HK-2 (cell line): ENCODE results near the gene NR1I2.

ENCODE experiments used
- DNase-seq: peaks from one replicate; pipeline ENCODE4 v3.0.0-alpha.2; 2018; ENCODE audit not compliant: unreplicated experiment

The NR1I2 gene

DNA sequence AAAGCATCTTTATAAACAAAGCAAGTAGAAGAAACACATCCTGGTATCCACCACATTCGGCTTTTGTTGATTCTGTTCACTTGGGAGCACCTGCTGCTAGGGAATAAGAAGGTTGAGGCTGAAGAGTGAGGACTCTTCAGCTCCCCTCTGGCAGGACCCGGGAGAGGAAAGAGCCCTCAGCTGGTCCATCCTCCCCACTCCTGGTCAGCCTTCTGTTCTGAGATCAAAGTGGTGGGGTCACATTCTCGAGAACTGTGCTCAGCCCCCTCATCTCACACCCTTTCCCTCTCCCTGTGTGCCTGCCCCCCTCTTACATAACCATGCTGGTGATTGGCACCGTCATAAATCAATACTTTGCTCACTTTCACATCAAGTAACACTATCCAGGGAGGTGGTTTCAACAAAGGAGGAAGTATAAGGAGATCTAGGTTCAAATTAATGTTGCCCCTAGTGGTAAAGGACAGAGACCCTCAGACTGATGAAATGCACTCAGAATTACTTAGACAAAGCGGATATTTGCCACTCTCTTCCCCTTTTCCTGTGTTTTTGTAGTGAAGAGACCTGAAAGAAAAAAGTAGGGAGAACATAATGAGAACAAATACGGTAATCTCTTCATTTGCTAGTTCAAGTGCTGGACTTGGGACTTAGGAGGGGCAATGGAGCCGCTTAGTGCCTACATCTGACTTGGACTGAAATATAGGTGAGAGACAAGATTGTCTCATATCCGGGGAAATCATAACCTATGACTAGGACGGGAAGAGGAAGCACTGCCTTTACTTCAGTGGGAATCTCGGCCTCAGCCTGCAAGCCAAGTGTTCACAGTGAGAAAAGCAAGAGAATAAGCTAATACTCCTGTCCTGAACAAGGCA, at the start of gene NR1I2:
Gene NR1I2 (plus strand): TSS at position 772 of the 869 bp plus-strand sequence.
- no peak for DNase-seq

DNA sequence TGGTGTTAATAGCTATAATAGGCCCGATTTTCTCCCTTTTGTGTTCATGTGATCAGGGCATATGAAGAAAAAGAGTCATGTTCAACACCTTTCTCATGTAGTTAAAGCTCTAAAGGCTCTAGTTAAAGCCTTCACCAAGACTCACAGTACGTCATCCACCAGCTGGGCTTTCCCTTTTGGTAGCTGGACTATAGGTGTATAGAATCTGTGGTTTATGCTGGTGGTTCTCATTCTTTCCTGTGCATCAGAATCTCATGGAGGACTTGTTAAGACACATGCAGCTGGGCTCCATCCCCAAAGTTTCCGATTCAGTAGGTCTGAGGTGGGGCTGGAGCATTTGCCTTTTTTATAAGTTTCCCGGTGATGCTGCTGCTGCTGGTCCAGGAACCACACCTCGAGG, 48.1 kb upstream of the NR1I2 start:
- DNase-seq = no peak

DNA sequence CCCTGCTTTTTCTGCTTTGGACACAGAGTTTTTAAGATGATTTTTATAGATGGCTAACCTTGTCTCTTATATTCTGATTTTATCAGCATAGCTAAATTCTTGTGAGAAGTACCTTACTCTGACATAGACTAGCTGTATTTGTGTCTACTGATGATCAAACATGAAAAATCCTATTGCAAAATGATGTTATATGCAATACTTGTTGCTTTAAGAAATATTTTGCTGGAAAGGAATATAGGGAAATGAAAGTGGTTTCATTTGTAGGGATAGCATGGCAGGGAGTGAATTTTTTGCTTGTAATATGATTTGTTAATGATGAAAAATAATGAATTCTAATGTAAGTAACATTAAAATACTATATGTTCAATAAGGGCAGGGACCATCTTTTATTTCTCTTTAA, 43.2 kb upstream of the NR1I2 start:
- DNase-seq = no peak

DNA sequence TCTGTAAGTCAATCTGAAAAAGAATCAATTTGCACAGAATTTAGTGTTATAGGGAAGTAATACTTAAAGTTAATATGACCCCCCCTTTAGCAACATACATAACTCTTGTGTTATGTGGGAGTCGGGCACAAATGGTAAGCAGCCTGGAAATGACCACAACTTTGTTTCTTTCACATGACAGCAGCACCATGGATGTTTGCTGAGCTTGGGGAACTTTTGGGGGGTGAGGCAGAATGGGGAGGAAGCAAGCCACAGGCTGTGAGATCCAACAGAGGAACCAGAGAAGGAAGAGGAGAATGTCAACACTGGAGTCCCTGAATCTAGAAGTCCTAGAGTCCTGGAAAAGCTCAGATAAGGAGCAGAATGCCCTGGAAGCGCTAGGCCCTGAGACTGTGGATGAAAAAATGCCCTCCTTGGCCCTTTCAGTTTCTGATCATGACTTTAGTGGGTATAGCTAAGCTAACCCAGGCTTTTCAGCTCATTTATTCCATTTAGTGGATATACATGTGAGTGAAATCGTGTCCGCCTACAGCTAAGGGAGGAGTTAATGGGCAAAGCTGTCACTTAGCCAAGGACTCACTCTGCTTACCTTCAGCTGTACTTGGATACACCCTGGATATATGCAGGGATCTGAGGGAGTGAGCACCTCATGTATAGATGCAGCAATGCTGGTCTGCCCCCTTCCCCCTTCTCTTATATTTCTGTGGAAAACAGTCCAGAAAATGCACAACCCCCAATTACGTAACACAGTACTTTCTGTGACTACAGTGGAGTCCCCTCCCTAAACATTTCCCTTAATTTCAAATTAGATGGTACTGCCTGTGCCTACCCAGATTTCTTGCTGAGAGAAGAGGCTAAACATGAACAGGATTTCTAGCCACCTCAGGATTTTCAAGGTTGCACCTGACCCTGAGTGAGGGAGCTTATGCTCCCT, 40.0 kb upstream of the NR1I2 start:
- DNase-seq = no peak

DNA sequence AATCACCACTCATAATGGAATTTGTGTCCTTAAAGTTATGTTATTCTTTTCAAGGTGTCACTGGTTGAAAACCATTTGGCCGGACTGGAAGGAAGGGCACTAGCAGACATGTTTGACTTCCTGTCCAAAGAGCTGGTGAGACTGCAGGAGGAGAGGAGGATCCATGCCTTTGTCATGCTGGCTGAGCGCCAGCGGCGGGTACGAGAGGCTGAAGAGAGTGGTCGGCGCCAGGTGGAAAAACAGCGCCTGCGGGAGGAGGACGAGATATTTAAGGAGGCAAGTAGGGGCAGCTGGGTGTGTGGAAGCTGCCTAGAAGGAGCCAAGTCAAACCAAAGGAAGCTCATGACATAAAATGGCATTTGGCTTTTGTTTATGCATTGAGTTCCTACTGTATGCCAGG, 38.0 kb upstream of the NR1I2 start:
- no peak for DNase-seq

DNA sequence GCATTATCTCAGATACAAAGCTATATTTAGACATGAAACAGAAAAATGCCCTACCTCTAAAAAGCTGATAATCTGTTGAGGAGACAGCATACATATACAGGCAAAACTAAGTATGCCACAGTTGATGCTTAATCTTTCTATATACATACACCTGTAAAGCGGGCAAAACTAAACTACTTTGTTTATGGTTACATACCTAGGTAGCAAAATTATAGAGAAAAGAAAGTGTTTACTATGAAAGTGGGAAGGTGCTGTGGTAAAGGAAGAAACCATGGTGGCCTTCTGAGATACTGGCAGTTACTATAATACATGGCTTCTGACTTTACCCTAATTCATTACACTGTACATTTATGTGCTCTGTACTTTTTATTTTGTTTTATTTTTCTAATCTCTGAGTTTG, 36.0 kb upstream of the NR1I2 start:
- no peak for DNase-seq

DNA sequence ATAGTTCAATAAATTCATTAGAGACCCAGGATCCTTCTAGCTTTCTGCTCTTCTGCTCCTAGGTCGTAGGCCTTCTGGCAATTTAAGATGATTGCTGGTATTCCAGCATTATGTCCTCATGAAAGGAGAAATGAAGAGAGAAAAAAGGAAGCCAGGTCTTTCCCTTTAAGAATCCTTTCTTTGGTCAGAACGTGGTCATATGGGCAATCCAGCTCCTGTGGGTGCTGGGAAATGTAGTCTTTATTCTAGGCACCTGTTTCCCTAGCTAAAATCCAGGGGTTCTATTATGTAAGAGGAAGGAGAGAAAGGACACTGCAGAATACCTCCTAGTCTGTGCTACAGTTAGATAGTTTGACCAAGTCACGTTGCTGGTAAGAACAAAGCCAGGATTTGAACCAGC, 35.5 kb upstream of the NR1I2 start:
- no peak for DNase-seq

DNA sequence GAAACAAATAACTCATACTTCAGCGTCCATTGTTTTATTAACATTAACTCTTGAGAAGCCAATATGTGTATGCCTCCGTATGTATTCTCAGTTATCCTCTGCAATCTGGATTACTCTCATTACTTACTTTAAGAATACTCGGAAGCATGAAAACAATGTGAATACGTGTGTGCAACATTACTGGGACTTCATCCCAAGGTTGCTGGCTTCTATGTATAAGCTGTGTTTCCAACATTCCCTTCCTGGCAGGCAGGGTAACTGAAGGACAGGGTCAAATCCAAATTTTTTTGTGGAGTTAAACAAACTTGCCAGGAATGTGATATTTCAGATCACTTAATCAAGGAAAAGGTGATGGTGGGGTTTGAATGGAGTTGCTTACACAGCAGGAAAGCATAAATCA, 34.5 kb upstream of the NR1I2 start:
- no peak for DNase-seq

DNA sequence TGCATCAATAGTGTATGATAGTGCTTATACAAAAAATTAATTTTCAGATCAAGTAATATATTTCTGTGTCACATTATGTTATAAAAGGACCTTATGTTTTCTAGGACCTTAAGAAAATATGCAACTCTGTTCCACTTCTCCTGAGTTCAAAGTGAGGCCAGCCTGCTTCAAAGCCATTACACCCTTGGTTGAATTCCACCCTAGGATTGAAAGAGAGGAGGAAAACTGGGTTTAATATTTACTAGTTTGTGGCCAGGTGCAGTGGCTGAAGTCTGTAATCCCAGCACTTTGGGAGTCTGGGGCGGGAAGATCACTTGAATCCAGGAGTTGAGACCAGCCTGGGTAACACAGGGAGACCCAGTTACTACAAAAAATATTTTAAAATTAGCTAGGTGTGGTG, 32.9 kb upstream of the NR1I2 start:
- no peak for DNase-seq

DNA sequence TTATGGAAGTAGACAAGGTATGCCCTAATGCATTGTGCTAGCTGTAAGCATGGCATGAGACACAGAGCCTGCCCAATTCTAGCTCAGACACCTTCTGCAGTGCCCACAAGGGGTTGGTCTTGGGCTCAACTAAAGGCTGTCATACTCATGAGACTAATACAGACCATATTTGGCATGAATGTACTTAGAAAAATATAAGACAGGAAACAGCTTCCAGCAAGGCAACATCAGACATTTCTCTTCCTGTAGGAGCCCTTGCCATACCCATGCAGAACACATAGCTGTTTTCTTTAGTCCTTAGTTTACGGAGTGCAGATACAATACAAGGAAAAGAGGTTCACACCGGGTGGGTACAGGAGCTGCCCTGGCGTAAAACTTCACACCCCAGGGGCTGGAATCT, 30.5 kb upstream of the NR1I2 start:
- DNase-seq = no peak

DNA sequence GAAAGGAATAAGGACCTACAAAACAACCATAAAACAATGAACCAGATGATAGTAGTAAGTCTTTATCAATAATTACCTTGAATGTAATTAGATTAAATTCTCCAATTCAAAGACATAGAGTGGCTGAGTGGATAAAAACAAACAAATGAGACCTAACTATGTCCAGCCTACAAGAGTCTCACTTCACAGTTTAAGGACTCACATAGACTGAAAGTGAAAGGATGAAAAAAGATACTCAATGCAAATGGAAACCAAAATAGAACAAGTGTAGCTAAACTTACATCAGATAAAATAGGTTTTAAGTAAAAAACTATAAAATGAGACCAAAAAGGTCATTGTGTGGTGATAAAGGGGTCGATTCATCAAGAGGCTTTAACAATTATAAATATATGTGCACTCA, 21.9 kb upstream of the NR1I2 start:
- DNase-seq = no peak

DNA sequence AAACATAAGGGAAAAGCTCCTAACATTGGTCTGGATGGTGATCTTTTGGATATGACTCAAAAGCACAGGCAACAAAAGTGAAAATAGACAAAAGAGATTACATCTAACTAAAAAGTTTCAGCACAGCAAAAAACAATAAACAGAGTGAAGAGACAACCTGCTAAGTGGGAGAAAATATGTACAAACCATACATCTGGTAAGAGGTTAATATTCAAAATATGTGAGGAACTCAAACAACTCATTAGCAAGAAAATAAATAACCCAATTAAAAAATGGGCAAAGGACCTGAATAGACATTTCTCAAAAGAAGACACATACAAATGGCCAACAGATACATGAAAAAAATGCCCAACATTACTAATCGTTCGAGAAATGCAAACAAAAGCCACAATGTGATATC, 19.0 kb upstream of the NR1I2 start:
- DNase-seq = no peak

DNA sequence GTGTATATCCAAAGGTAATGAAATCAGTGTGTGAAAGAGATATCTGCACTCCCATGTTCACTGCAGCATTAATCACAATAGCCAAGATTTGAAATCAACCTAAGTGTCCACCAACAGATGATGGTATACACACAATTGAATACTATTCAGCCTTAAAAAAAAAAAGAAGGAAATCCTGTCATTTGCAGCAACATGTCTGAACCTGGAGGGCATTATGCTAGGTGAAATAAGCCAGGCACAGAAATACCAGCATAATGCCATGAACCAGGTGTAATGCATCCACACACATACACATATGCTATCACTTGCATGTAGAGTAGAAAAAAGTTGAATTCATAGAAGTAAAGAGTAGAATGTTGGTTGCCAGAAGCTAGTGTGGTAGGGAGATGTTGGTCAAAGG, 18.4 kb upstream of the NR1I2 start:
- DNase-seq = no peak

DNA sequence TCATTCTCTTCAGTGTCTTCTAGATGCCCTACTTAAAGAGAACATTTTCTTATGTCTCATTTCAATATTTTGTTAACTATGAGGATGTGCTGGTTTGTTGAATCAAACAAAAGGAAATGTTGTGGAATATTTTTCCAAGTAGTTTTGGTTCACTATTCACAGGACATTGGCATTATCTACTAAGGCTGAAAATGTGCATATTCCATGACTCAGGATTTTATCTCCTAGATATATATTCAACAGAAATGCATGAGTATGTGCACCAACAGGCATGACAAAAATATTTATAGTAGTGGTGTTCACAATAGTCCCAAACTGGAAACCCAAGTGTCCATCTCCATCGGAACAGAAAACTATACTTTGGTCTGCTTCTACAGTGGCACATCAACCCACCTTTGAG, 16.7 kb upstream of the NR1I2 start:
- no peak for DNase-seq

DNA sequence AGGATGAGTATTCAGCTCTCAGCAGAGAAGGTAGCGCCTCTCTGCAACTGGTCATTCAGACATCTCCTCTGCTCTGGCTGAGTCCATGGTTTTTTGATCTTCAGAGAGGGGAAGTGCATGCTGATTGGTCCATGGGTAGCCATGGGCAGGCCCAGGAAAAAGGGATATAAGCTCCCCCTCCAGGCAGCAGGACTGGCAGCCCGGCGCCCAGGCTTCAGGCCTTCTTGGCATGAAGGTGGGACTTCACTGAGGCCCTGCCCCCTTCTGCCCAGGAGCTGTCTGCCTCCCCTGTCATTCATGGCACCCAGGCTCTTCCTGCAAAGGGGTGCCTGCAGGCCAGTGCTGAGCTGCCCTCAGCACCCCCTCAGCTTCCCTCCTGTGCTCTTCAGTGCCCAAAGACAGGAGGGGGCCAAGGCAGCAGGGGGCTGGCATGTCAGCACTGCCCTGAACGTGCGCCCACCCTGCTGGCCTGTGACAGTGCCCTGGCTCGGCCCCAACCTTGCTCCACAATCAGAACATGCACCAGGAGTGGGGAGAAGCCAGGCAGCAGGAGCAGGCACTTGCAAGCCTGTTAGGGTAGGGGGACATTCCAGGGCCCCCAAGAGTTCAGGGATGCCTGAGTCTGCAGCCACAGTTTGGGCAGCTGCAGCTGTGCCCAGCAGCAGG, 13.8 kb upstream of the NR1I2 start:
- DNase-seq = no peak

DNA sequence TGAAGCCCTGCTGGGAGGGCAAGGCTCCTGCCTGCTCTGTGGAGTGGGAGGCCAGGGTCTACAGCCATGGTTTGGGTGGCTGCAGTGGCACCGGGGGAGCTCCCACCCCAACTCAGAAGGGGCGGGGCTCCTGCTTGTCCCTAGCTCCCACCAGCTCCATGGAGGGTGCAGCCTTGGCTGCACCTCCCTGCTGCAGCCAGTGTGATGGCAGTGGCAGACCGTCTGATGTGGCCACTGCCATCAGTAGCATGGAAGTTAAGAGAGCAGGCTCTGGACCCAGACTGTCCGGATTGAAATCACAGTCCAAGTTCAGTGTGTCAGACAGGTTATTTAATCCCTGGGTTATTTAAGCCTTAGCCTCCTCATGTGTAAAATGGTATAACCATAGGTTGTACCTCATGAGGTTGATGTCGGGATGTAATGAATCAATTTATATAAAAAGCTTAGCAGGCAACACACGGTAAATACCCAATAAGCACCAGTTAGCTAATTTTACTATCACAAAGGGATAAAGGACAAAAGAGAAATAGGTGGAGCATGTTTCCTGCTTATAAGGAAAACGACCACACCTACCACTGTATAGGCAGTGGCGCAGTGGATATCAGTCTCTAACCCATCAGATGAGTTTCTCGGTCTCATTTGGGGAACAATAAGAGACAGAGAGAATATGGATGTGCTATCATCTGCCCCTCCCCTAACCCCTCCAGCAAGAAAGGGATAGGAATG, 13.1 kb upstream of the NR1I2 start:
- DNase-seq = no peak

DNA sequence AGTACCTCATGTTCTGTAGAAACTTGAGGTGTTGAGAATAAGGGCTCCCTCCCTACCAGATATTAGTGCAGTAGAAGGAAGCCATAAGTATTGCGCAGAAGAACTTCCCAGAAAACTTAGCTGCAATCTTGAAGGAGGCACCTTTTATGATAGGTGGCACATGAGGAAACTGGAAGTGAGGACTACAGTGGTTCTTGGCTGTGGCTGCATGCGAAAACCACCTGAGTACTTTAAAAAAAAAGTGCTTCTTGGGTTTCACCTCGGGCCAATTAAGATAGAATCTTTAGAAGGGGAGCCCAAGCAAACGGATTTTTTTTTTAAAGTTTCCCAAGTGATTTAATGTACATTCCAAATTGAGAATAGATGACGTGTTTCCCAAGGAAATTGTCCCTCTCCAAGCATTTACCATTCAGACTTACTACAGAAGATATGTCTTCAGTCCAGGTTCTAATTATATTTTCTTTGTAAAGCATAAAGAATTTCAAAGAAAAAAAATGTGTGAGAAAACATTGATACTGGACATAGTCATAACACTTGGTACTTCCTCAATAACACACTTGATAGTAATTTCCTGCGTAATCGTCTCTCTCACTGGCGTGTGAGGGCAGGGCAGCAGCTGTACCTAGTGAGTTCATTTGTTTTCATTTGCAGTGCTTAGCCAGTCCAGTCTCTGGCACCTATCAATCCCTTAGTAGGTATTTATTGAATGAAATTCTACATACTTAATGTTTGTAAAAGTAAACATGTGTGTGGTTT, 12.3 kb upstream of the NR1I2 start:
- no peak for DNase-seq

DNA sequence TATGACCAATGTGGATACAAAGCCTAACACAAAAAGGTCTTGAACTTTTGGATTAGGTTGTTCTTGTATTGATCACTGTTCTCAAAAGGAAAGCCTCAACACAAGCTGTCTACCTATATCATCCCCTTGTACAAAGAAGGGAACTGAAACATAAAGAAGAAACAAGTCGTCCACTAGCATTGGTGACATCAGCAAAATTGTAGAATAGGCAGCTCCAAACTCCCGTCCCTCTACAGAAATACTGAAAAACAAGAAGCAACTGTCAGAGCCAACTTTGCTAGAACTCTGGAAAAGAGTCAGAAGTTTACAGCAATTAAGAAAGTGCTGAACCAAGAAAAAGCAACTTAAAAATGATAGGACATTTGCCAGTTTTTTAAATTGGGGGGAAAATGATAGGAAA, 7.5 kb upstream of the NR1I2 start:
- no peak for DNase-seq

DNA sequence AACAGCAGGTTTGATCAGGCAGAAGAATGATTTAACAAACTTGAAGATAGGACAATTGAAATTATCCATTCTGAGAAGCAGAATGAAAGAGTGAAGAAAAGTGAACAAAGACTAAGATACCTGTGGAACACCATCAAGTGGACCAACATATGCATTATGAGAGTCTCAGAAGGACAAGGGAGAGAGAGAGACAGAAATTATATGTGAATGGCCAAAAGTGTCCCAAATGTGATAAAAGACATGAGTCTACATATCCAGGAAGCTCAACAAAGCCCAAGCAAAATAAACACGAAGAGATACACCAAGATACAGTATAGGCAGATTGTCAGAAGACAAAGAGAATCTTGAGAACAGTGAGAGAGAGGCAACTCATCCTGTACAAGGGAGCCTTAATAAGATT, 5.6 kb upstream of the NR1I2 start:
- DNase-seq = no peak

DNA sequence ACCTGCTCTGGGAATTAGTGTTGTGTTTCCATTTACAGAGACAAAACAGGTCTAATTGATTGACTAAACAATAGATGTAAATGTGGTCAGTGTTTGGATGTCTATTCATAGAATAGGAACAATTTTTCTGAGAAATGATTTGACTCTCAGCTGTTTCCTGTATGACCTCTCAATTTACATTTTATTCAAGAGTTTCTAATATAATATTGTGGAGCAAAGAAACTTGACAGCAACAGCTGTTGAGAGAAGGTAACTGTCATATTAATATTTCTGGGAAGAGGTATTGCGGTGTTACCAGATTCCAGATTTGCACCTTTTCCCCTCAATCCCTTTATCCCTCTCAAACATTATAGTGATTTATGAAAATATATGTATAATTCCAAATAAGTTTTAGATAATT, 3.7 kb upstream of the NR1I2 start:
- DNase-seq = no peak

DNA sequence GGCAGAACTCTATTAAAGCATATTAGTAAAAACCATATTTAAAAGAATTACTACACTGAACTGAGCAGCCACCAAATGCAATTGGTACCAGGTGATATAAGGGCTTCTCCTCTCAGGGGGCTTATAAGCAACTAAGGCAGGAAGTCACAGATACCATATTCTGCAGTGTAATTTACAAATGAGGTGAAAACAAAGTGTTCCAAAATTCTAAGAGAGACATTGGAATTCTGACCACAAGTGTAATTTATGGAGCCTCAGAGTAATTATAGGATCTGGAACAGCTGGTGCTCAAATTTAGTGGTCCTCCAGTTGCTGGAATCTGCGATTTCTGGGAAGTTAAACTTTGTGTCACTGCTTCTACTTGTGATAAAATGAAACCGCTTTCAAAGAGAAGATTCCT, 3.1 kb upstream of the NR1I2 start:
- DNase-seq = no peak
